Smooth muscle cell of the umbilical artery (primary cell): ENCODE measurements around the gene DMRT1. TPM values are rescaled to one million over a fixed set of nuclear protein-coding genes. Genes with fewer than 3 reads are reported as not detected.

Experiments
- total RNA-seq: library from RNA; depleted of rRNA; stranded (reverse); fragments of >200 nt; gene quantifications from 2 replicates; pipeline ENCODE4 v1.2.3, GENCODE V29; 2014

DMRT1 gene
- total RNA-seq = not detected in 2 replicates

DNA sequence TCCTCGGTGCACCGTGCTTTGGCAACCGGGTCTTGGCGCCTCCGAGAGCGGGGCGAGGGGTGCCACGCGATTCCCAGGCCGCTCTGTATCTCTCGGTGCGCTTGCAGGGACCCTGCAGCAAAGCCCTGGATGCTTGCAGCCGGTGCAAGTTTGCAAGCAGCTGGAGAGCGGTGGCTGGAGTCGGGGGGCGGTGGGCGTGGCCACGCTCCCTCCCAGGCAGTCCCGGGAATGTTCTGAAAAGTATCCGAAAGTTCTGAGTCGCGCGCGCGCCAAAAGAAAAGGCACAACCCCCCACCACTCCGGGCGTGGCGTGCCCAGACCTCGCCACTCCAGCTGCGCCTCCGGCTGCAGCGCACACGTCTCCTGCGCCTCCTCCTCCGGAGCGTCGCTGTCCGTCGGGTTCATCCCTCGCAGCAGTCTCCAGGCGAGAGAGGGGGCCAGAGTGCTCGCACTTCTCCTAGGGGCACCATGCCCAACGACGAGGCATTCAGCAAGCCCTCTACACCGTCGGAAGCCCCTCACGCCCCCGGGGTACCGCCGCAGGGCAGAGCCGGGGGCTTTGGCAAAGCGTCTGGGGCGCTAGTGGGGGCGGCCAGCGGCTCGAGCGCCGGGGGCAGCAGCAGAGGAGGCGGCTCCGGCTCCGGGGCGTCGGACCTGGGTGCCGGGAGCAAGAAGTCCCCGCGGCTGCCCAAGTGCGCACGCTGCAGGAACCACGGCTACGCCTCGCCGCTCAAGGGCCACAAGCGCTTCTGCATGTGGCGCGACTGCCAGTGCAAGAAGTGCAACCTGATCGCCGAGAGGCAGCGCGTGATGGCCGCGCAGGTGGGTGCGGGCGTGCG lies at the start of gene DMRT1:
TSS of gene DMRT1 (plus strand) at position 327 of the 839 bp plus-strand sequence. CDS start at position 469, 142 bp downstream.

DNA sequence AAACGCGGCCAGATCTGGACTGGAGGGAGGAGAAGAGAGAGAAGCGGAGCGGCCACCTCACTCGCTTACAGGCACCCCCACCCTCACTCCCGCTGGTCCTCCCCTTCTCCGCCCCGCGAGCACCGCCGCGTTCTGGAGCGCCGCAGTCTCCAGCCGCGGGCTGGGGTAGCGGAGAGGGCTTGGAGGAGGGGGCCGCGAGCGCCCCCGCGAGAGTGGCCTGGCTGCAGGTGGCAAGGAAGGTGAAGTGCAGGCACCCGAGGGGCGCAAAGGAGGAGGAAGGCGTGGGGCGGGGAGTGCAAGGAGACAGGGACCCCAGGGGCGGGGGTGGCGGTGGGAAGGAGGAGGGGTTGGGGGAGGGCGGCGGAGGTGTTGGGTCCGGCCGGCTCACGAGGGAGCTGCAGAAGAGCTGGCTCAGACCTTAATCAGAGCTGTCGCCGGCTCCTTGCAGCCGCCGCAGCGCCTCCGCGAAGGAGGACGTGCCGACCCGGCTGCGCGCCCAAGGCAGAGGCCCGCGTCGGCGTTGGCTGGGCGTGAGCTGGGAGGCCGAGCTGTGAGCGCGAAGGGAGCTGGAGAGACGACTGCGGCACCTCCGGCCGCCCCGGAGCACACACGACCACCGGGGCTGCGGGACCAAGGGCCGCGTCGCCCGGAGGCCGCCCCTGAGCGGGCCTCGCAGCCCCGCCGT lies 134.9 kb downstream of the DMRT1 start, which contains the start of gene DMRT3:
TSS of gene DMRT3 (plus strand) at position 398 of the 685 bp plus-strand sequence. CDS start 347 bp downstream, outside the sequence.

Other genes with a start within 250 kb of the DMRT1 start
- gene DMRT3, start 135.0 kb downstream of the DMRT1 start, total RNA-seq = not detected in 2 replicates
- gene DMRT2, start 208.7 kb downstream of the DMRT1 start, total RNA-seq = 1.5 and 1.7 TPM in 2 replicates